AG04449 (cell line): ENCODE measurements around the gene PHF21B.

Experiments used
- CTCF ChIA-PET: fragments of 350-600 bp; formaldehyde crosslinking; extraction: SDS; loops from one replicate; lab custom pipeline; 2021; ENCODE audit warnings: antibody characterized with exemption; lab: Yijun Ruan, JAX
- POLR2A ChIA-PET: fragments of 400-600, 350-600 bp; formaldehyde crosslinking; extraction: SDS; loops from one replicate; lab custom pipeline; 2020; ENCODE audit warnings: antibody characterized with exemption, inconsistent platforms; lab: Yijun Ruan, JAX
- DNase-seq: peaks from one replicate; pipeline ENCODE4 v3.0.0-alpha.2; 2010; ENCODE audit warnings: low read depth, low spot score
- H3K4me3 ChIP-seq: 2 replicates; pipeline ENCODE4 v1.5.1; 2011; ENCODE audit warnings: low read depth, mild to moderate bottlenecking, control low read depth, low read length
- TF ChIP-seq, protein P1 (sequence below): IDR thresholded peaks from one replicate; pipeline ENCODE4 v1.5.1; 2011; ENCODE audit warnings: mild to moderate bottlenecking, moderate library complexity, low read length, control low read depth, inconsistent platforms; ENCODE audit not compliant: insufficient read depth; ENCODE audit errors: missing control alignments

PHF21B gene

DNA sequence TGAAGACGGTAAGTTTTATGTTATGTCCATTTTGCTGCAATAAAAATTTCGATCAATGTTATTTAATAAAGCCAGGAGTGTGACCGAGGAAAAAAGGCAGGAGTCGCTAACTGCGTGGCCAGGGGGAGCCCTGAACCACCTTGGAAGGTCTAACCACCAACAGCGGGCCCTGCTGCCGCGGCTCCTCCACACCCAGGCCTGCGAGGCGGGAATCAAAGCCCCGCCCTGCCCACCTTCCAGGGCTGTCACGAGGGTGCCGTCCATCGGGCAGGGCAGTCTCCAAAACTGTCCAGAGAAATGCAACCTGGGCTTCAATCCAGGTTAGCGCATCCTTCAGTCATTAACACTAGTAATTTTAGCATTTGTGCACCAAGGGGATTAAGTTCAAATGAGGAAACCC is 19.0 kb downstream of the PHF21B start:
- CTCF ChIA-PET: no interaction called here
- POLR2A ChIA-PET: no interaction called here
- TF ChIP-seq, protein P1, sequence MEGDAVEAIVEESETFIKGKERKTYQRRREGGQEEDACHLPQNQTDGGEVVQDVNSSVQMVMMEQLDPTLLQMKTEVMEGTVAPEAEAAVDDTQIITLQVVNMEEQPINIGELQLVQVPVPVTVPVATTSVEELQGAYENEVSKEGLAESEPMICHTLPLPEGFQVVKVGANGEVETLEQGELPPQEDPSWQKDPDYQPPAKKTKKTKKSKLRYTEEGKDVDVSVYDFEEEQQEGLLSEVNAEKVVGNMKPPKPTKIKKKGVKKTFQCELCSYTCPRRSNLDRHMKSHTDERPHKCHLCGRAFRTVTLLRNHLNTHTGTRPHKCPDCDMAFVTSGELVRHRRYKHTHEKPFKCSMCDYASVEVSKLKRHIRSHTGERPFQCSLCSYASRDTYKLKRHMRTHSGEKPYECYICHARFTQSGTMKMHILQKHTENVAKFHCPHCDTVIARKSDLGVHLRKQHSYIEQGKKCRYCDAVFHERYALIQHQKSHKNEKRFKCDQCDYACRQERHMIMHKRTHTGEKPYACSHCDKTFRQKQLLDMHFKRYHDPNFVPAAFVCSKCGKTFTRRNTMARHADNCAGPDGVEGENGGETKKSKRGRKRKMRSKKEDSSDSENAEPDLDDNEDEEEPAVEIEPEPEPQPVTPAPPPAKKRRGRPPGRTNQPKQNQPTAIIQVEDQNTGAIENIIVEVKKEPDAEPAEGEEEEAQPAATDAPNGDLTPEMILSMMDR: no peak
- H3K4me3 ChIP-seq: no peak overlapping the region
- no peak for DNase-seq

DNA sequence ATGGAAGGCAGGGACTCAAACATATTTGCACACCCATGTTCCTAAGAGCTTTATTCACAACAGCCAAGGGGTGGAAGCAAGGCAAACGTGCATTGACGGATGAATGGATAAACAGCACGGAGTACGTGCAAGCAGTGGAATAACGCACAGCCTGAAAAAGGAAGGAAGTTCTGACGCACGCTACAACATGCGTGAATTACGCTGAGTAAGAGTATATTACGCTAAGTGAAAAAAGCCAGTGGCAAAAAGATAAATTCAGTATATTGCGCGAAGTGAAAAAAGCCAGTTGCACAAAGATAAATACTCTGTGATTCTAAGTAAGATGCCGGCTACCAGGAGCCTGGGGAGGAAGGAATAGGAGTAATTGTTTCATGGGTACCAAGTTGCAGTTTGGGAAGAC is 19.5 kb downstream of the PHF21B start:
- DNase-seq: no peak
- POLR2A ChIA-PET: no interaction called here
- CTCF ChIA-PET: no interaction called here
- TF ChIP-seq, protein P1: no peak
- H3K4me3 ChIP-seq: no peak overlapping the region

DNA sequence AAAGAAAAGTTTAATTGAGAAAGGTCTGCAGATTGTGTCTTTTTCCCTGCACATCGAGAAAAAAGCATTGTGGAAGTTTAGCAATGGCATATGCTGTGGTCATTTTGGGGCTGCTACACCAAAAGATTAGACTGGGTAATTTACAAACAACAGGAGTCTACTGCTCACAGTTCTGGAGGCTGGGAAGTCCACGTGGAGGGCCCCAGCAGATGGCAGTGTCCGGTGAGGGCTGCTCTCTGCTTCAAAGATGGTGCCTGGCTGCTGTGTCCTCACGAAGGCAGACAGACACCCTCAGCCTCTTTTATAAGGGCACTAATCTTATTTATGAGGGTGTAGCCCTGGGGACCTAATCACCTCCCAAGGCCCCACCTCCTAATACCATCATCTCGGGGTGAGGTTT is 21.1 kb downstream of the PHF21B start:
- ChIA-PET POLR2A (no interaction called here), CTCF (no interaction called here)
- no peak for DNase-seq
- TF ChIP-seq, protein P1: peak; percentile 6
- H3K4me3 ChIP-seq: no peak overlapping the region

DNA sequence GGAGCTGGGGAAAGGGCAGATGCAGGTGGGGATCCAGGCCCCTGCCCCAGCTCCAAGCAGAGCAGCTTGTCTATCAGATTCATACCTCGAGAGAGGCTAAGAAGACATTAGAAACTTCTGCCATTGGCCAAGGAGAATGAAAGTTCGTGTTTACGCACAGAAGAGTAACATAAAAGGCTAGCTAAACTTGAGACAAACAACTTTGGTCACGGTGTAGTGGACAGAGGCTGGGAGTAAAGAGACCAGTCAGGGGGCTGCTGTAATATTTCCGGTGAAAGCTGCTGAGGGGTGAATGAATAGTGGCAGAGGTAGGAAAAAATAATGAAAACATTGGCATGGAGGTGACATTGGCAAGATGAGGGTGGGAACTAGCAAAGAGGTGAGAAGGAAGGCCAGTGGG is 22.9 kb downstream of the PHF21B start:
- no peak overlapping the region for H3K4me3 ChIP-seq
- TF ChIP-seq, protein P1: no peak
- DNase-seq: no peak
- CTCF ChIA-PET: interaction anchor here (0.8 kb wide), 1 partner anchor 10 kb away, joined by 3 read pairs; no protein-coding TSS in a partner anchor
- POLR2A ChIA-PET: interaction anchor here (0.6 kb wide), 1 partner anchor 102 kb away, joined by 3 read pairs; no protein-coding TSS in a partner anchor

DNA sequence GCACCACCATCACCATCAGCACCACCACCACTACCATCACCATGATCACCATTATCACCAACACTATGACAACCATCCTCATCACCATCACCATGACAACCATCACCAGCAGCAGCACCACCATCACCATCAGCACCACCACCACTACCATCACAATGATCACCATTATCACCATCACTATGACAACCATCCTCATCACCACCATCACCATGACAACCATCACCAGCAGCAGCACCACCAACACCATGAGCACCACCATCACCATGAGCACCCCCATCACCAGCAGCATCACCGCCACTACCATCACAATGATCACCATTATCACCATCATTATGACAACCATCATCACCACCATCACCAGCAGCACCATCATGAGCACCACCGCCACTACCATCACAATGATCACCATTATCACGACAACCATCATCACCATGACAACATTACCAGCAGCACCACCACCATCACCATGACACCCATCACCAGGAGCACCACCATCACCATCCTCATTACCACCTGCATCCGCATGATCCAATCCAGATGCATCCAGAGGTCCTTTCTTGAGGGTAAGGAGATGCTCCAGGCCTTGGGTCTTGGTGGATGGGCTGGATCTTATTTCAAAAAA is 23.8 kb downstream of the PHF21B start:
- POLR2A ChIA-PET: no interaction called here
- no peak overlapping the region for H3K4me3 ChIP-seq
- DNase-seq: no peak
- TF ChIP-seq, protein P1: no peak
- CTCF ChIA-PET: interaction anchor here (0.7 to 0.8 kb wide), 2 partner anchors 11 to 109 kb away, joined by 3 read pairs; no protein-coding TSS in a partner anchor

DNA sequence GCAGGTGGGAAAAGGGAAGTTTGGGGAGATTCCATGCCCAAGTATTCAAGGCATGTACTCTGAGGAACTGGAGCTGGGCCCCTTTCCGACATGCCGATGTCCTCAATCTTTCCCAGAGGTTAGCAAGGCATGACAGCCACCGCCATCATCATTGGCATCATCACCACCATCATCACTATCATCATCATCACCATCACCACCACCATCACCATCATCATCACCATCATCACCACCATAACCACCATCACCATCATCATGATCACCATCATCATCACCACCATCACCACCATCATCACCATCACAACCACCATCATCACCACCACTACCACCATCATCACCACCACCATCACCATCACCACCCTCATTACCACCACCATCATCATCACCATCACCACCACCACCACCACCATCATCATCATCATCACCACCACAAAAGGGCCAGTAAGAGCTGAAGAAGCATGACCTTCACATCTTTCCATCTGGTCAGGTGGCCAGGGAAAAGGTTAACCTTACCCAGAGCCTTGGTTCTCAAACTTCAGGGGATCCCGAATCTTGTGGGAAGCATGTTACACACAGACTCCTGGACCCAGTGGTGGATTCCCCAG is 25.8 kb downstream of the PHF21B start:
- H3K4me3 ChIP-seq: no peak overlapping the region
- no peak for DNase-seq
- ChIA-PET POLR2A (no interaction called here), CTCF (interaction anchor here (1.4 kb wide), 1 partner anchor 20 kb away, joined by 4 read pairs; no protein-coding TSS in a partner anchor)
- TF ChIP-seq, protein P1: no peak
